Loucy (cell line): ENCODE results near the gene C8G.

Experiments
- H2AFZ ChIP-seq: fragments of 200-600 bp; sonication (generic); 2 replicates; pipeline ENCODE4 v1.6.0; 2016; ENCODE audit warnings: antibody characterized with exemption, mild to moderate bottlenecking, low read length, moderate library complexity
- H3F3A ChIP-seq: fragments of 200-600 bp; 2 replicates; pipeline ENCODE4 v1.6.0; 2016; ENCODE audit warnings: antibody characterized with exemption, low read depth, mild to moderate bottlenecking
- H3K27me3 ChIP-seq: fragments of 200-600 bp; sonication (generic); 2 replicates; pipeline ENCODE4 v1.6.1; 2014; ENCODE audit warnings: low read length, mild to moderate bottlenecking; ENCODE audit not compliant: insufficient read depth, poor library complexity, severe bottlenecking
- H3K36me3 ChIP-seq: fragments of 200-600 bp; sonication (generic); 2 replicates; pipeline ENCODE4 v1.6.1; 2016; ENCODE audit warnings: low read length; ENCODE audit not compliant: insufficient read depth
- H3K4me1 ChIP-seq: fragments of 200-600 bp; sonication (generic); 2 replicates; pipeline ENCODE4 v1.5.1; 2014; ENCODE audit warnings: low read length, mild to moderate bottlenecking; ENCODE audit not compliant: insufficient read depth, poor library complexity, severe bottlenecking
- H3K4me2 ChIP-seq: fragments of 200-600 bp; sonication (generic); 2 replicates; pipeline ENCODE4 v1.6.0; 2014; ENCODE audit warnings: antibody characterized with exemption, low read length, low read depth, mild to moderate bottlenecking; ENCODE audit not compliant: poor library complexity, severe bottlenecking
- H3K4me3 ChIP-seq: fragments of 200-600 bp; sonication (generic); 2 replicates; pipeline ENCODE4 v1.5.1; 2014; ENCODE audit warnings: low read length, mild to moderate bottlenecking, mixed read lengths; ENCODE audit not compliant: poor library complexity, severe bottlenecking
- H3K79me2 ChIP-seq: fragments of 200-600 bp; sonication (generic); 2 replicates; pipeline ENCODE4 v1.6.1; 2014; ENCODE audit warnings: low read length; ENCODE audit not compliant: insufficient read depth
- H3K9ac ChIP-seq: fragments of 200-600 bp; sonication (generic); 2 replicates; pipeline ENCODE4 v1.6.0; 2014; ENCODE audit warnings: mild to moderate bottlenecking, low read depth, low read length, moderate library complexity; ENCODE audit not compliant: poor library complexity, severe bottlenecking
- H3K9me2 ChIP-seq: fragments of 200-600 bp; sonication (generic); replicated peaks from 2 replicates; pipeline ENCODE4 v1.6.1; 2016; ENCODE audit warnings: low read depth, low read length, mixed read lengths
- H3K9me3 ChIP-seq: fragments of 200-600 bp; sonication (generic); 2 replicates; pipeline ENCODE4 v1.6.1; 2014; ENCODE audit warnings: mild to moderate bottlenecking, antibody characterized with exemption, low read length, low read depth; ENCODE audit not compliant: insufficient read depth
- H4K20me1 ChIP-seq: fragments of 200-600 bp; sonication (generic); 2 replicates; pipeline ENCODE4 v1.6.0; 2014; ENCODE audit warnings: antibody characterized with exemption, low read length, mild to moderate bottlenecking; ENCODE audit not compliant: insufficient read depth, poor library complexity, severe bottlenecking
- CTCF ChIP-seq: fragments of 200-600 bp; sonication (generic); conservative IDR thresholded peaks from 2 replicates; pipeline ENCODE4 v1.5.1; 2014; ENCODE audit warnings: mild to moderate bottlenecking, antibody characterized with exemption, low read length
- EZH2phosphoT487 ChIP-seq: fragments of 200-600 bp; IDR thresholded peaks from 2 replicates; pipeline ENCODE4 v1.6.1; 2018; ENCODE audit warnings: antibody characterized with exemption, mild to moderate bottlenecking, moderate library complexity, borderline replicate concordance

The C8G gene

GRCh38 chr9:136920734-136921231 is 24.3 kb upstream of the C8G start:
- Histone ChIP-seq H2AFZ (no peak overlapping the region), H4K20me1 (no peaks in the 10 kb centered on the region), H3K36me3 (peaks cover 77% of the 10 kb centered on the region; the same call in 1 of the 2 replicates), H3K4me3 (no peak overlapping the region), H3K9me3 (no peaks in the 10 kb centered on the region), H3K4me2 (no peak overlapping the region), H3K27me3 (no peaks in the 10 kb centered on the region), H3F3A (no peaks in the 10 kb centered on the region), H3K79me2 (no peaks in the 10 kb centered on the region), H3K9me2 (no peaks in the 10 kb centered on the region), H3K9ac (no peak overlapping the region), H3K4me1 (no peaks in the 10 kb centered on the region)
- TF ChIP-seq CTCF (no peak), EZH2phosphoT487 (no peak)

GRCh38 chr9:136921307-136921706 is 23.7 kb upstream of the C8G start:
- no peaks in the 10 kb centered on the region for H3K9me3 ChIP-seq
- no peaks in the 10 kb centered on the region for H3F3A ChIP-seq
- no peak overlapping the region for H3K9ac ChIP-seq
- no peaks in the 10 kb centered on the region for H3K79me2 ChIP-seq
- H3K36me3 ChIP-seq, result peaks cover 77% of the 10 kb centered on the region; the same call in 1 of the 2 replicates
- no peaks in the 10 kb centered on the region for H3K27me3 ChIP-seq
- TF ChIP-seq EZH2phosphoT487 (no peak), CTCF (no peak)
- no peaks in the 10 kb centered on the region for H4K20me1 ChIP-seq
- H3K9me2 ChIP-seq, result no peaks in the 10 kb centered on the region
- no peaks in the 10 kb centered on the region for H3K4me1 ChIP-seq
- no peak overlapping the region for H3K4me2 ChIP-seq
- H3K4me3 ChIP-seq, result no peak overlapping the region
- no peak overlapping the region for H2AFZ ChIP-seq

- Histone ChIP-seq H3K4me3 (no peak overlapping the region), H3K79me2 (no peaks in the 10 kb centered on the region), H4K20me1 (no peaks in the 10 kb centered on the region), H3K36me3 (peaks cover 74% of the 10 kb centered on the region; the same call in 1 of the 2 replicates), H2AFZ (no peak overlapping the region), H3K9me2 (no peaks in the 10 kb centered on the region), H3K9ac (no peak overlapping the region), H3K9me3 (no peaks in the 10 kb centered on the region), H3K27me3 (no peaks in the 10 kb centered on the region), H3K4me2 (no peak overlapping the region), H3K4me1 (no peaks in the 10 kb centered on the region), H3F3A (no peaks in the 10 kb centered on the region)
- TF ChIP-seq EZH2phosphoT487 (no peak), CTCF (no peak)
Observed at GRCh38 chr9:136921718-136922117, 23.3 kb upstream of the C8G start.
